ENCODE results near the gene ZNF740.

ZNF740 gene

GRCh38 chr12:53195516-53196420 is 15.2 kb downstream of the ZNF740 start:
- no peak overlapping the region for H3K4me3 ChIP-seq
- DNase-seq (ENCODE audit: low spot score), result no peak
- TF ChIP-seq, protein P1, sequence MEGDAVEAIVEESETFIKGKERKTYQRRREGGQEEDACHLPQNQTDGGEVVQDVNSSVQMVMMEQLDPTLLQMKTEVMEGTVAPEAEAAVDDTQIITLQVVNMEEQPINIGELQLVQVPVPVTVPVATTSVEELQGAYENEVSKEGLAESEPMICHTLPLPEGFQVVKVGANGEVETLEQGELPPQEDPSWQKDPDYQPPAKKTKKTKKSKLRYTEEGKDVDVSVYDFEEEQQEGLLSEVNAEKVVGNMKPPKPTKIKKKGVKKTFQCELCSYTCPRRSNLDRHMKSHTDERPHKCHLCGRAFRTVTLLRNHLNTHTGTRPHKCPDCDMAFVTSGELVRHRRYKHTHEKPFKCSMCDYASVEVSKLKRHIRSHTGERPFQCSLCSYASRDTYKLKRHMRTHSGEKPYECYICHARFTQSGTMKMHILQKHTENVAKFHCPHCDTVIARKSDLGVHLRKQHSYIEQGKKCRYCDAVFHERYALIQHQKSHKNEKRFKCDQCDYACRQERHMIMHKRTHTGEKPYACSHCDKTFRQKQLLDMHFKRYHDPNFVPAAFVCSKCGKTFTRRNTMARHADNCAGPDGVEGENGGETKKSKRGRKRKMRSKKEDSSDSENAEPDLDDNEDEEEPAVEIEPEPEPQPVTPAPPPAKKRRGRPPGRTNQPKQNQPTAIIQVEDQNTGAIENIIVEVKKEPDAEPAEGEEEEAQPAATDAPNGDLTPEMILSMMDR (IDR thresholded peaks at IDR 0.05), result no peak
- no peak overlapping the region for H3K27ac ChIP-seq

DNA sequence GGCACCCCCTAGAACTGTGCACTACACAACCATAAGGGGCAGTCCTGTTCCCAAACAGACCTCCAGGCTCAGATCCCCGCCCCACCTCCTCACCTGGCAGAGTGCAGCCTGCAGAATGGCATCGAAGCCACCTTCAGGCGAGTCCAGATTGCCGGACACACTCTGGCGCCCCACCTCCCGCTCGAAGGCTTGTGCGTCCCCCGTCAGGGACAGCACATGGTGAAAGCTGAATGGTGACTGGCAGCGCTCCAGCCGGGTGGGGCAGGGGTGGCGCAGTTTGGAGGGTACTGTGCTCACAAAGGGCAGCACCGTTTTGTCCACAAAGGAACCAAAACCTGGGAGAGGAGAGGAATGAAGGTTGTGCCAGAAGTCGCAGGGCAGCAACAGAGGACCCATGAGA is 16.0 kb downstream of the ZNF740 start:
- TF ChIP-seq, protein P1 (IDR thresholded peaks at IDR 0.05), result no peak
- DNase-seq (ENCODE audit: low spot score), result no peak
- H3K27ac ChIP-seq, result no peak overlapping the region
- H3K4me3 ChIP-seq, result no peak overlapping the region

DNA sequence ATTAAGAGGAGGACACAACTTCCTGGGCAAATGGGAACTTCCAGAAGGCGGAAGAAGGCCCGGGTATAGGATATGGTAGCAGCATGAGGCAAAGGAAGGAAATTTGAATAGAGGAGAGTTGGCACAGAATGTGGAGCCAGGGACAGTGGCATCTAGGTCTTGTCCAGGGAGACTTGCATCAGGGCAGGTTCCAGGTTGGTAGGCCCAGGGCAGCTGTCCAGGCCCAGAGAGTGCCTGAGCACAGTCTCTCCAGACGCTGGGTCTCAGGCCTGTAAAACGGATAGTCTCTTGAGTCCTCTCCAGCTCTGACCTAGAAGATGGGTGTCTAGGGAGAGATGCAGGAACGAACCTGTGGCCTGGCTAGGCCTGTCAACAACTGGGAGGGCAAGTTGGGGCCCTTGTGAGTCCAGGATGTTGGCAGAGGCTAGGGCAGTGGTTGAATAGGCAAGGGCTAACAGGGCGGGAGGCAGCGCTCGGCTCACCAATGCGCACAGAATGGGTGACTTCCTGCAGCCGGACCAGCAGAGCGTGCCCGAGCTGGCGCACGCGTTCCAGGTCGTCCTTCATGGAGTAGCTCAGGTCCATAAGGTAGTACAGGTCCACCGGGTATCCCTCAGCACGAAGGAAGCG is 16.6 kb downstream of the ZNF740 start:
- Histone ChIP-seq H3K4me3 (peak overlapping the region; percentile 65), H3K27ac (no peak overlapping the region)
- DNase-seq (ENCODE audit: low spot score), result no peak
- TF ChIP-seq, protein P1 (IDR thresholded peaks at IDR 0.05), result no peak

DNA sequence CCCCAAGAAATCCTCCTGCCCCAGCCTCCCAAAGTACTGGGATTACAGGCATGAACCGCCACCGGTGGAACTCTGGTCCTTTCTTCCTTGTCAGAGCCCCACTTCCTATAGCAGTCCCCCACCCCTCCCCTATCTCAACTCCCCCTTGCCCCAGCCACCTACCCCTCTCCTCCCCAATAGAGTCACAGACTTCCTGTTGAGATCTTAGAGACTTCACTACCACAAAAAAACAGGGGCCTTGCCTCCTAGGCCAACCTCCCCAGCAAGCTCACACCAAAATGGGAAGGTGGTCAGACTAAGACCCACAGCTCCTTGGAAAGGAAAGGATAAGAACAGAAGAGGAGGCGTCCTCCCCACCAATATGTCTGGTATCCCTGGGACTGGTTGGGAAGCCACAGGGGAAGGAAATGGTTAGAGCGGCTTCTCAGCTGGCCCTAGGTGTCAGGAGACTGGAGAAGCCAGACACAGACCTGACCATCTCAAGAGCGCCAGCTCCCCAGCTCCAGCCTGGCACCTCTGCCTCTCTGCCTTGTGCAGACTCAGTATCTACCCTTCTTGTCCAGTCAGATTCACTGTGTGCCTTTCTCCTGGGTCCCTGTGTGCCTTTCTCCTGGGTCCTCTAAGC is 18.1 kb downstream of the ZNF740 start:
- H3K4me3 ChIP-seq, result no peak overlapping the region
- H3K27ac ChIP-seq, result no peak overlapping the region
- TF ChIP-seq, protein P1 (IDR thresholded peaks at IDR 0.05), result no peak
- DNase-seq (ENCODE audit: low spot score), result no peak

GRCh38 chr12:53199700-53200099 is 19.2 kb downstream of the ZNF740 start:
- no peak for DNase-seq (ENCODE audit: low spot score)
- Histone ChIP-seq H3K27ac (no peak overlapping the region), H3K4me3 (no peak overlapping the region)
- TF ChIP-seq, protein P1 (IDR thresholded peaks at IDR 0.05), result no peak

DNA sequence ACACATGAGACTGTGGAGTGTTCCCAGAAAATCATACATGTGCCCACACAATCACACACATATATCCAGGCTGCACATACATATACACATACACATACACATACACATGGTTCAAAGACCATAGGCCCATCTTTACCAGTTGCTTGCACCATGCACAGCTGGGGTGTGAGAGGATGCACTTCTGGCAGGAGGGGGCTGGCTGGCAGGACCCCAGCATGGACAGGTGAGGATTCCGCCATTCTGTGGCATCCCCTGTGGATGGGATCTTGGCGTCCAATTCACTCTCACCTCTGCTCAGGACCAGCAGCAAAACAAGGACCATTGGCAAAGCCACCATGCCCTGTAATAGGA is 19.6 kb downstream of the ZNF740 start:
- no peak for DNase-seq (ENCODE audit: low spot score)
- no peak overlapping the region for H3K27ac ChIP-seq
- TF ChIP-seq, protein P1 (IDR thresholded peaks at IDR 0.05), result no peak
- no peak overlapping the region for H3K4me3 ChIP-seq
